HG03103 (cell line): ENCODE measurements around the gene TBC1D5.
"Not testable (repeated sequence)": the region's sequence is repeated elsewhere in the genome, so short reads cannot be mapped to it uniquely, and the experiment has no call there.

Source experiments
- ATAC-seq: cut with Tn5 transposase; IDR thresholded peaks from one replicate; pipeline ENCODE4 v1.9.1; 2021; ENCODE audit warnings: low read depth; ENCODE audit not compliant: unreplicated experiment

Gene TBC1D5

DNA sequence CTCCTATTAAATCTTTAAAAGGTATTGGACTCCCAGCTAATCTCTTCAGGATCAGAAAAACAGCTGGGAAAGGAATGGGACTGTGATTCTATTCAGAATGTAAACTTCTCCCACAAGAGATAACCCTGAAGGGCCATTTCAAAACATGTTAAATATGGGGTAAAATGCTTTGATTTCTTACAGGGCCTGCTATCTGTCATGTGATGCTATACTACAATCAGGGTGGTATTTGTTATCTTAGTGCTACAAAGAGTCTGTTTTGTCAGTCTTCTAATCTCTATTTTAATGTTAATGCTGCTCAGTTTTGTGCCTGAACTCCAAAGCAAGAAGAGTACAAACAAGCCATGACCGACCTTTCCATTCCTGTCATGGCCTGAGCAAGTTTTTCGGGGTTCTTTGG, 186.9 kb downstream of the TBC1D5 start:
- no peak for ATAC-seq

DNA sequence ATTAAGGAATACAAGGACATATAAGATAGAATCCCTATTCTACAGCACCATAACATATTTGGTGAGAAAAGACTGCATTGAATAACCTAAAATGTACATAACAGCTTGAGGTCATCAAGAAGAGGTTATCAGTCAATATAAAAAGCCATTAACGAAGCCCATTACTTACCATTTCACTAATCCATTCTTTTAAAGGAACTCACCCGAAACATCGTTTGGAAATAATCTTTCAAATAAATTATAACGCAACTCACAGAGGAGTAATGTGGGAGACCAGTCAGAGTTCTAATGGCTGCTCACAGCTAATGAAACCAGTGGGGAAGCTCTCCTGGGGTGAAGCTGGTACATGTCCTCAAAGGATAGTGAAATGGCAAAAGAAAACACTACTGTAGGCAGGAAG, 188.4 kb downstream of the TBC1D5 start:
- no peak for ATAC-seq

DNA sequence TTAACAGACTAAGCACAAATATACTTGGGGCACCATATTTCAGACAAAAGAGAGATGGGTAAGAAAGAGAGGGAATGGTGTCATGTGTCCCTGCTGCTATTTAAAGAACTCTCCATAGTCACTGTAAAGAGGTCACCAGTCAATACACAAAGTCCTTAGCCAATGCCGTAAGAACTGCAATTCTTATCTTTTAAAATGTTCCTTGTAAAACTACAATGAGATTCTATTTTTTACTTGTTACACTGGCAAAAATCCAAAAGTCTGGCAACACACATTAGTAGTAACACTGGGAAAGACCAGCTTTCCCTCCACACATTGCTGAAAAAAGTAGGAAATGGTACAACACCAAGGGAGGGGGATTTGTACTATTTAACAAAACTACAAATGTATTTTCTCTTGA, 189.4 kb downstream of the TBC1D5 start:
- ATAC-seq: no peak

DNA sequence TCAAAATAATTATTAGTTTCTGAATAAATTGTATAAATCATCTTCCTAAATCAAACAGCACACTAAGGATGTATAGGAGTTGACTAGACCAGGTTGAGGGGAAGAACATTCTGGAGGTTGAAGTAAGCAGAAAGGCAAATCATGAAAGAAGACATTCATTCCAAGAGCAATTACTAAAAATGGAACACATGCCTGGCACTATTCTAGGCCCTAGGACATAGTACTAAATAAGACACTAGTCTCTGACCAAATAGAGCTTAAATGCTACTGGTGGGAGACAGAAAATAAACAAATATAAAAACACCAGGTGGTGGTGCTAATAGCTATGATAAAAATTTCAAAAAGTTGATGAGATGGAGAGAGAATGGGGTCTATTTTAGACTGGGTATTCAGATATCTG, 190.1 kb downstream of the TBC1D5 start:
- ATAC-seq: no peak

DNA sequence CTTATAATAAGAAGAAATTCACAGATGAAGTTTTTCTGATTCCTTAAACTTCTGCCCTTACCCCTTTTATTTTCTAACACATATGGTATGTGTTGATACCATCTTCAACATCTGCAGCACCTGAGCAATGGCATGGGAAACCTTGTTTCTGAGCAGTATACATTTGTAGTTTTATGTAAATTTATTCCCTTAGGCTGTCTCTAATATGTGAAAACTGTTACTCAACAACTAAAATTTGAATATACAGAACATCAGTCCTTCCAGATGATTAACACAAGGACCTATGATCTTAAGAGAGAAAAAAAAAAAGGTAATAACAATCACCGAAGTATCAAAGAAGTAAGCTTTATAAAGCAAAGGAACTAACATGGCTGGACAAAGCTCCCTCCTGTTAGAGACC, 190.5 kb downstream of the TBC1D5 start:
- ATAC-seq: no peak

DNA sequence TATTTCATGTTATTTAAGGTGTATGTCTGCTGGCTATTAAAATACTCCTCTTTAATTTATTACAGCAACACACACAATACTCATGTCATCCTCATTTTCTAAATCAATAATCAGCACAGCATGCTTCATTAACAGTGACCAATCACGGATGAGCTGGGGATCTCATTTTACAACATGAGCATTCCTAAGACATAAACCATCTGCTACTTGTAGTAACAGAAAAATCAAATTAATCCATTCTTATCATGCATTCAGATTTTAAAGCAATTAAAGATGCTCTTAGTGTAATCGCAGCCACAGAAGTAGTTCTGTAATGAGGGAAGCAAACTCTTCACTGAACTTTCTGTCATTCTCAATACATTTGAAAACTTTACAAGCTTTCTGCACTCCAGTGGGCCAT, 191.1 kb downstream of the TBC1D5 start:
- no peak for ATAC-seq

DNA sequence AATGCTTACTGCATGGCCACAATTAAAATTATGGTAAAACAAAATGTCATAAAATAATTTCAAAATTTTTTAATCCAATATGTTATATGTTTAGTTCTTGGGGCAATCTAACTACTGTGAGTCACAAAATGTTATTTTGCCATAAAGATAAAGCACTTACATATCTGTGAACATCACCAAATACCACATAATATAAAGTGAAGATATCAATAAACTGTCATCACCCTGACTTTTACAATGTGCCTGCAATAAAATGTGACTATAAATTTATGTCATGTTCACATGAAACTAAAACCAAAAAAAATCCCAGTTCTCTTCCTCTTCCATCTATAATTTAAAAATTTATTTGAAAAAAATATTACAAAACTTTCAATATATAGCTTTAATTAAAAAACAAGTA, 191.8 kb downstream of the TBC1D5 start:
- no peak for ATAC-seq

DNA sequence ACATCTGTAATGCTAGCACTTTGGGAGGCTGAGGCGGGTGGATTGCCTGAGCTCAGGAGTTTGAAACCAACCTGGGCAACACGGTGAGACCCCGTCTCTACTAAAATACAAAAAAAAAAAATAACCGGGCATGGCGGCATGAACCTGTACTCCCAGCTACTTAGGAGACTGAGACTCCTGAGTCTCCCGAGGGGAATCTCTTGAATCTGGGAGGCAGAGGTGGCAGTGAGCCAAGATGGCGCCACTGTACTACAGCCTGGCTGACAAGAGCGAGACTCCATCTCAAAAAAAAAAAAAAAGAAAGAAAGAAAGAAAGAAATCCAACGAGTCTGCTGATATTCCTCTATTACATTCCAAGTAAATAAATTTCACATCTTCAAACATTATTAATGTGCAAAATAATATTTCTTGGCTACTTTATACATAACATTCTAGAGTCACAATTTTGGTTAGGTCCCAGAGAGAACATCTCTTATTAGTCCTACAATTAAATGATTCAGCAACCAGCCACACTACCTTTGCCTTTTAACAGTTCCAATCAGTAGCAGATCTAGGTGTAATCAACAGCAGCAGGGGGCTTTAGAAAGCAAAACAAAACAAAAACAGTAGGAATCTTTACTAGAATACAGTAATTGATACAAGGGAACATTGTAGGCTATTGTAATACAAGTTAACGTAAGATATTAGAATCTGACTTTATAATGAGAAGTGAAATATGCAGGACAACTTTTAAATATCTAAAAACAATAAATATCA, 195.8 kb downstream of the TBC1D5 start:
- no peak for ATAC-seq

DNA sequence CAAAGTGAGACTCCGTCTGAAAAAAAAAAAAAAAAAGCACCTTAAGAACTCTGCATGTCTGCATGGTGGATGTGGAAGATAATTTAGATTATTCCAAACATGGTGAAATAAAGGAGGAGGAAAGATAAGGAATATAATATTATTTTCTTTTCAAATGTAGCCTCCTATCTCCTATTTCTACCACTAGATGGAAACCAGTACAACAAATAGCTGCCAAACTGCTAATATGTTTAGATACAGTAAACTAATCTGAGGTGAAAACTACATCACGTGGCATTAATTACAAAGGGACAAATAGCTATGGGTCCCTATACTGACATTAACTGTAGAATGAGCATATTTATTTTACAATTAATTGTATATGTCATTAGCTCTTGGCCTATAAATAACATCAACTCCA, 197.8 kb downstream of the TBC1D5 start:
- no peak for ATAC-seq

DNA sequence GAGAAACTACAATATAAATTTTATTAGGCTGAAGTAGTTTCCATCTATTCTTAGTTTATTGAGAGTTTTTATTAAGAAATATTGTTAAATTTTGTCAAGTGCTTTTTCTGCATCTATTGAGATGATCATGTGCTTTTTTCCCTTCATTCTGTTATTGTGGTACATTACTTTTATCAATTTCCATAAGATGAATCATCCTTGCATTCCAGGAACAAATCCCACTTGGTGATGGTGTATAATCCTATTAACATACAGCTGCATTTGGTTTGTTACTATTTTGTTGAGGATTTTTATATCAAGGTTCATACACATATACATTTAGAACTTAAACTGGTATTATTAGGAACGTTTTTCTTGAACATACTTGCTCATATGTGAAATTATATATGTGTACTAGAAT, 199.8 kb downstream of the TBC1D5 start:
- ATAC-seq: no peak

DNA sequence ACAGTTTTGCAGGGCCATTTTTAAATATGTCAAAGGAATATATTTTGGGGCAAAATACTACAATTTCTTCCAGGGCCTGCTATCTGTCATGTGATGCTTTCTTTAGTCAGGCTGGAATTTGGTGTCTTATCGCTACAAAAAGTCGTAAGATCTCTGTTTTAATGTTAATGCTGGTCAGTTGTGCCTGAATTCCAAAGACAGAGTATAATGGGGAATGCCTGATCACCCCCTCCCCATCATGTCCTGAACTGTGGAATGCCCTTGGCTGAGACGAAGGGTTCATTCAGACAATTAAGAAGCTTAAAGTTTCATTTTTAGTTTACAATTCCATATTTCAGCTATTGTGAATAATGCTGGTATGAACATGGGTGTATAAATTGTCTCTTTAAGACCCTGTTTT, 203.0 kb downstream of the TBC1D5 start:
- no peak for ATAC-seq

DNA sequence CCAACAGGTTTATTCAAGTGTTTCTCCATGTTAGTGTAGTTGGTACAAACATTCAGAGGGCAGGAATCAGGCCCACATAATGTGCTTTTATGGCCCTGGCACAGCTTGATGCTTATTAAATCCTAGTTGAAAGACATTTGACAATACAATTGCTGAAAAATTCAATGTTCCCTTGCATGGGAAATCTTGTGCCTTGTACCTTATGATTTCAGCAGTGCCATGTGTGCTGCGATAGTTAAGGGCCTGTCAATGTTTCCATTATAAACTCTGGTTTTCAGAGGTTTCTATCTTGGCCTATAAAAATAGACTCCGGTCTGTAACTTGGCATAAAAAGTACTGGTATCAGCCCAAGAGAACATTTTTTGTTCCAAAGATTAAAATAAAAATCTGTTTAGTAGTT, 207.2 kb downstream of the TBC1D5 start:
- no peak for ATAC-seq

DNA sequence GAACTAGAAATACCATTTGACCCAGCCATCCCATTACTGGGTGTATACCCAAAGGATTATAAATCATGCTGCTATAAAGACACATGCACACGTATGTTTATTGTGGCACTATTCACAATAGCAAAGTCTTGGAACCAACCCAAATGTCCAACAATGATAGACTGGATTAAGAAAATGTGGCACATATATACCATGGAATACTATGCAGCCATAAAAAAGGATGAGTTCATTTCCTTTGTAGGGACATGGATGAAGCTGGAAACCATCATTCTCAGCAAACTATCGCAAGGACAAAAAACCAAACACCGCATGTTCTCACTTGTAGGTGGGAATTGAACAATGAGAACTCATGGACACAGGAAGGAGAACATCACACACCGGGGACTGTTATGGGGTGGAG, 210.0 kb downstream of the TBC1D5 start:
- ATAC-seq: not testable (repeated sequence)

DNA sequence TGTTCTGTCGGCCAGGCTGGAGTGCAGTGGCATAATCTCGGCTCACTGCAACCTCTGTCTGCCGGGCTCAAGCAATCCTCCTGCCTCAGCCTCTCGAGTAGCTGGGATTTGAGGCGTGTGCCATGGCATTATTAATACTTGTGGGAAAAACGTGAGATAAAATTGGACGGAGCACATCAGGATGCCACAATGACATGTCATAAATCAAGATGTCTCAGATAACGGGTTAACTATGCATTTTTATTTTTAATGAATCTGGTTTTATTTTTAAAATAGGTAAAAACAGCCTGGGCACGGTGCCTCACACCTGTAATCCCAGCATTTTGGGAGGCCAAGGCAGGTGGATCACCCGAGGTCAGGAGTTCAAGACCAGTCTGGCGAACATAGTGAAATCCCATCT, 212.8 kb downstream of the TBC1D5 start:
- ATAC-seq: no peak

DNA sequence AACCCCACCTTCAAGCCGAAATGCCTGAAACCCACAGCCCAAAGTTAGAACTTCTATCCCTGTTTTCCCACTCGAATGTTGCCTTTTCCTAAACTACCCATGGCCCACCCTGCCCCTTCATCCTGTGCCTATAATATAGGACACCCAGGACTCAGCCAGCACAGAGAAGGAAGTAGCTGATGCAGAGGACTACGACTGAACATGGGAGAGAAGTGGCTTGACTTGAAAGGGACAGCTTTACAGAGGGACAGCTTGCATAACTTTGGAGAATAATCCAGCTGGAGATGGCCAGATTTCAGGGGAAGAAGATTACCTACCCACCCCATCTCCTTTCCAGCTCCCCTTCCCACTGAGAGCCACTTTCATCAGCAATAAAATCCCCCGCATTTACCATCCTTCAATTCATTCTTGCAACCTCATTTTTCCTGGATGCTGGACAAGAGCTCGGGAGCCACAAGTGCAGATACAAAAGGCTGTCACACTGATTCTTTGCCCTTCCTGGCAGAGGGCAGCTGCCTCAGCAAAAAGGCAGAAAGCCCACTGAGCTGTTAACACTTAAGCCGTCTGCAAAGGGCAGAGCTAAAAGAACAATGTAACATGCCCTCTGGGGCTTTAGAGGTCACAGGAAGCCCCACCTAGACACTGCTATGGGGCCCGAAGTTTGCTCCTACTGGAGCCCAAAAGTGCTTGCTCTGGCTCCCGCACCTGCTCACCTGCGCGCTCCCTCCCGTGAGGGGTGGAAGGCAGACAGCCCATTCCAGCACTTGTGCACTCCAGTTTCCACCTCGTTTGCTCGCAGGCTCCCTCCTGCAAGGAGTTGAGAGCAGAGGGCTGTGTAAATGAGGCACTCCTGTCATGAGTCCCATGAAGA, 224.0 kb downstream of the TBC1D5 start:
- no peak for ATAC-seq

DNA sequence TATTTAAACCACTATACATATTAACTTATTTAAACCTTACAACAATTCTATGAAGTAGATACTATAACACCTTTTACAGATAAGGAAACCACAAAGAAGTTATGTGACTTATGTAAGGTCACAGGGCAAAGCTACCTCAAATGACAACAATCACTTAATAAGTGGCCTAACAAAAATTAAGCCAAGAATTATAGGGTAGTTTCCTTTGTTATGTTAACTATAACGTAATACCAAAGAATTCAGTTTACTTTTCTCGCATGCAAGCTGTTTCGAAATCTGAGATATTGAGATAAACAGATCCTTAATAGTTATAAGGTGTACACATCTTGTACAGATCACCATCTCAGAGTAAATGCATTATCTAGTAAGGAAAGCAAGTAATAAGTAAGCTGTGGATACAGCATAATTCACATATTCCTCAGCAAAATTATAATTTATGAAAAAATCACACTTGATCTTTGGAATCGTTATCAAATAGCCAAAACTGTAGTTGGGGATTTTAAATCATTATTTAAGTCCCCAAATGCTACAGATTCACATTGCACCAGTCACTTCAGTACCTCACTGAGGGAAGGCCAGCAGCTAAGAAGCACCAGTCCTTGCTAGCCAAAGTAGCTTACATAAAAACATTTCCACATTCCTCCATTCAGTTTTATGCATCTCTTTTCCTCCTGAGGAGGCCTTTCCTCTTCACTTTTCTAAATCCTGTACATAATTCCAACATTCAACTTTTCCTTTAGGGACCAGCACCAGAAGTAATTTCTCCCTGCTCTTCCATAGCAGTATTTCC, 226.8 kb downstream of the TBC1D5 start:
- ATAC-seq: no peak

DNA sequence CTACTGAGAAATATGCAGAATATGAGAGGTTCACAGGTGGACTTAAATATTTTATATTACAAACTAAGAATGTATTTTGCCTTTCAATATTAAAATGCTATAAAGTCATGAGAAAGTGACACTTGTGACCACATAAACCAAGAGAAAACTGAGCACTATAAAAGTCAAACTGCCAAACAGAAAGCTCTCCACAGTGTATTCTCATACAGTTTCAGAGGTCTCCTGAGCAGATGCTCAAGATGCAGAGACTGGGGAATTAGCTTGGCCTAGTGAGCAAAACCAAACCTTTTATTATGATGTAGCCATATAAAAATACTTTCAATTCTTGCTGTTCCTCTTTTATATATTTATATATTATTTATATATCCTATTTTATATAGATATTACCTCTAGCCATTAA, 227.8 kb downstream of the TBC1D5 start:
- no peak for ATAC-seq

DNA sequence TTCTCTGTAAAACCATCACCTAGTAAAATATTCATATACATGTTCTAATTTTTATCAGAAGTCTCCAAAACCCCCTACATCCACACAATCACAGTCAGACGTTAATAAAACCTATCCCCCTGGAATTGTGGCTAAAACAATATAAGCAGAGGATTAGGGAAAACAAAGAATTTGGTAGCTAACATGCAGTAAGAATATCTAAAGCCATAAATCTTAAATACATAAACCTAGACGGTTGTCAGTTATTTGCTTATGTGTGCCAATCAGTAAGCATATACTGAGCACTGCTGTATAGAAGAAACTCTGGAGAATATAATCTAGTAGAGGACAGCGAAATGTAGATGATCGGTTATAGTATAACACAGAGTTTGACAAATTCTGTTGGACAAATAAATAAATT, 232.2 kb downstream of the TBC1D5 start:
- no peak for ATAC-seq

DNA sequence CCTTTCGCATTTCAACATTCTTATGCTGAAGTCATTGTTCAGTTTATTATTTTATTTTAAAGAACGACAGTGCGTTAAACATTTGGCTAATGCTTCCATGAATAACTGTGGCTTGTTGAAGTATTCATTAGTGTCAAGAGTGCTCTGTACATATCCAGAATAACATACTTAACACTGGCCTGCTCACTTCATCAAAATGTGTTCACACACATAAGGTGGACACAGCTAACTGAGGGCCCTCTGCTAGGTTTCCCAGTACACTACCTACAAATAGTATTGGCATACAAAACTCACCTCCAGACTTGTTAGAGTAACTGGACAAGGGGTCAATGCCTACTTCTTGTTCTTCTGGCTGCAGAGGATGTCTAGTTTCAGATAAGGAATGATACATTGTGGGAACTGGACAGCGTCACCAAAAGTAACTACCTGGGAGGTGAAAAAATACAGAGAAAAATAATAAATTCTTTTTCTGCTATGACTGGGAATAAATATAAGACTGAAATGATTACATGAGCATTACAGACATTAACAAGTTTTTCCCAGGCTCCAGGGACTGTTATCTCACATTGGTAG, 234.2 kb downstream of the TBC1D5 start:
- ATAC-seq: no peak

DNA sequence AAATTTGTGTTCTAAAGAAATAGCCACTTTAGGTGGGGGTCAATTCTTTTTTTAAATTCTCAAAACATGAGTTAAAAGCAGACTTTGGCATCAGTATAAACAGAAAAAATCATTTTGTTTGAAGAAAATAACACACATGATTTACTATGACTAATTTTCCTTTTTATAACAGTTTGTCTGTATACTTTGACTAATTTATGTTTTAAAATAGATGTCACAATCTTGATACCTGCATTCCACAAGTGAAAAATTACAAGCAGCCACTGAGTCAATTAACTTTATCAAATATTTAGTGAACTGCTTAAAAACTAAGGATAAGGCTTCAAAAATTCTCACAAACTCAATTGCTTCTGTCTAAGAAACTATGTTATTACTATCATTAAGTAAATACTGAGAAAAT, 235.0 kb downstream of the TBC1D5 start:
- ATAC-seq: no peak

DNA sequence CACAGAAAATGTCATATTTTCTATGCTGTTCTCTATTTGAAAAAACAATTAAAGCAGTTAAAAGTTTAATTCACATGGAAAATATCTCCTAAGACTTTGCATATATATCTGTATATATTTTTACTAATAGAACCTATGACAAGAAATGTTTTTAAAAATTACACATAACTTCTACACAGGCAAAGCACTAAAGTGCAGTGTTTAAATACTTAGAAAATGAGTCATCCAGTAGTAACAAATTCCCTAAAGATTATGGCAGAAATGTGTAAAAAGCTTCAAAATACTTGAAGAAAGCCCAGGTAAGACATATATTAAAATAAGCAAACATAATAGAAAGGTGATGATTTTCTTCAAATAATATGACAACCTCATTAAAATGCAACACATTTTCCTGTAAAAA, 236.6 kb downstream of the TBC1D5 start:
- no peak for ATAC-seq
